ENCODE results near the gene STX10. TPM values are rescaled to one million over a fixed set of nuclear protein-coding genes. Genes with fewer than 3 reads are reported as not detected.
"Not testable (repeated sequence)": the region's sequence is repeated elsewhere in the genome, so short reads cannot be mapped to it uniquely, and the experiment has no call there.

The STX10 gene, protein sequence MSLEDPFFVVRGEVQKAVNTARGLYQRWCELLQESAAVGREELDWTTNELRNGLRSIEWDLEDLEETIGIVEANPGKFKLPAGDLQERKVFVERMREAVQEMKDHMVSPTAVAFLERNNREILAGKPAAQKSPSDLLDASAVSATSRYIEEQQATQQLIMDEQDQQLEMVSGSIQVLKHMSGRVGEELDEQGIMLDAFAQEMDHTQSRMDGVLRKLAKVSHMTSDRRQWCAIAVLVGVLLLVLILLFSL
- total RNA-seq = 34.5 TPM
- long read RNA-seq, transcript STX10-204 (8 exons, 1,136 nt) = major isoform, 29 of 35 reads
- long read RNA-seq, partial matches to known transcripts = 6 of 35 reads
- long read RNA-seq, other reads (novel, unspliced or antisense) = 0 of 35 reads

DNA sequence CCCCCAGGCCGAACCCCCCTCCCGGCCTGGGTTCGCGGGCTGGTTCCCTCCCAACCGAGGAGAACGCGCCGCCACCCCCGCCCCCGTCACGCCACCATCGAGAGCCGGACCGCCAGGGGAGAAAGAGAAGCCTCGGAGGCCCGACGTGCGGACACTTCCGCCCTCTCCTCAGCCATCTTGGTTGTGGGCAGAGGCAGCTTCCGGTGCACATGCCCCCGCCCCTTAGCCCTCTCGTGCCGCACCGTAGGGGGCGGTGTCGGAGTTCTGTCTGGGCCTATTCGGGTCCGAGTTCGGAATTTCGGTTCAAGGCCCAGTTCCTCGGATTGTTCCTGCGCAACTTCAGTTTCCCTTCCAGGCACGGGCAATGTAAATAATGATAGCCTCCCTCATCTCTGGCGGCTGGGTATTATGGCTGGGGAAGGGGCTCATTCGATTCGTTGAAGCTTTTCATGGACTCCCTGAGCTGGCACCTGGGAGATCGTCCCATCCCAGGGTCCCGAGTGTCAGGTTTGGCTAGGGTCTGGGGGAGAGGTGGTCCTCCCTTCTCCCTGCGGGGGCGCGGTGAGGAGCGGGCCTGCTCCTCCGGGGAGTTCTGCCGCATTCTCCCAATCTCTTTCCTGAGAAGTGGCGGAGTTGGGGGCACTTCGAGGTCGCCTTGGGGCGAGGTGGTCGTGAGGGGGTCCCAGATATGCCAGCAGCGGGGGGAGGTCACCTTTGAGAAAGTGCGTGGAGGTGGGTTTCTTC lies at the start of gene STX10, which contains the start of gene IER2:
TSS of gene STX10 (minus strand) at position 189 of the 744 bp plus-strand sequence. CDS start 202 bp downstream, outside the sequence.
TSS of gene IER2 (plus strand) at position 225 of the 744 bp plus-strand sequence. CDS start 2,776 bp downstream, outside the sequence.
- ATAC-seq (peak; percentile 76), DNase-seq (ENCODE audit: missing footprints) (peak; percentile 98)
- intact Hi-C loops (cut with DNase I) = loop anchor here (2.0 to 10.0 kb wide), 3 partner anchors 34 to 694 kb away; partner anchors contain the start of genes LYL1 and TRMT1

DNA sequence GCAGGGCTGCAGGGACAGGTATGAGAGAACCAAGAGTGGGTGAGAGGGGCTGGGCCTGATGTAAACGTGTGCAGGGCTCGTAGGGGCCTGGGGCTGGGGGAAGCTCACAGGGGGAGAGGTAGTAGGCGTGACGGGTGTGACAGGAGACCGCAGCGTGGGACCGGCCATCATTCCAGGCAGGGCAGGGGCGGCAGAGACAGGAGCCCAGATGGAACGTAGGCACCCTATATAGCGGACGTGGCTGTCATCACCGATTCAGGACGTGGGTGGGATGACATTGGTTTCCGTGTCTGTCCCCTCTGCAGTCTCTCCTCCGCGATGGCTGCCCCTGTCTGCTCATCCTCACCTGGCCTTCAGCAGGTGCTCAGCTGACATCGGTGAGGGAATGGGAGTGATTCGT lies 48.5 kb upstream of the STX10 start:
- intact Hi-C loops (cut with DNase I) = no loop called here
- ATAC-seq = no peak
- DNase-seq (ENCODE audit: missing footprints) = no peak

DNA sequence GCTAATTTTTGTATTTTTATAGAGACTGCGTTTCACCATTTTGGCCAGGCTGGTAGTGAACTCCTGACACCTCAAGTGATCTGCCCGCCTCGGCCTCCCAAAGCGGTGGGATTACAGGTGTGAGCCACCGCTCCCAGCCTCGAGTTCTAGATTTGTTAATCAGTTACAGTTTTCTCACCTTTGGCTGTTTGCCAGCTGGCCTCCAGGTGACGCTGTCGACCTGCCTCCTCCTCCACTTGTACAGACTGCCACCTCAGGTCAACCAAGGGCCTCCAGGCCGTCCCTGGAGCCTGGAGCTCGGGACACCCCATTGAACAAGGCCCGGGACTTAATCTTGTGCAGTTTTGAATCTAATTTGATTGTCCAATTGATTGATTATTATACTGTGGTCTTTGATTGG lies 45.5 kb upstream of the STX10 start:
- no peak for ATAC-seq
- intact Hi-C loops (cut with DNase I) = loop anchor here (2.0 kb wide), 1 partner anchor 67 kb away; no protein-coding TSS in a partner anchor
- DNase-seq (ENCODE audit: missing footprints) = no peak

DNA sequence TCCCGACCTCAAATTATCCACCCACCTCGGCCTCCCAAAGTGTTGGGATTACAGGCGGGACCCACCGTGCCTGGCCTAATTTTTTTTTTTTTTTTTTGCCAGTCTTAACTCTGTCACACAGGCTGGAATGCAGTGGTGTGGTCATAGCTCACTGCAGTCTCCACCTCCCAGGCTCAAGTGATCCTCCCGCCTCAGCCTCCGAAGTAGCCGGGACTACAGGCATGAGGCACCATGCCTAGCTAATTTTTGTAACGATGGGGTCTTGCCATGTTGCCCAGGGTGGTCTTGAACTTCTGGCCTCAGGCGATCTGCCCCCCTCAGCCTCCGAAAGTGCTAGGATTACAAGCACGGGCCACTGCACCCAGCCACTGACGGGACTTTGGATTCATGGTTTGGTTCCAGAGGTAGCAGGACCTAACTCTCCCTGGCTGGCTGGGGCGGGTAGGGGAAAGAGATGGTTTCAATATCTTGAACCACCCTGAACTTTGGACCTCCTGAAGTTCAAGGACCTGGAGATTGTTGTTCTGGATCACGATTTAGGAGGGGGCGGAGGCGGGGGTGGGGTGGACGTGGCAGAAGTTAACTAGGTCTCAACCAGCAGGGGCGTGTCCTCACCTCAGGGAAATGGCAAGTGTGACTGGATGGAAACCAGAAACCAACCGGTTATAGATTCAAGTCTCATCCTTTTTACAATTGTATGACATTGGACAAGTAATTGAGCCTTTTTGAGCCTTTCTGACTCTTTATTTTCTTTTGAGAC lies 40.8 kb upstream of the STX10 start:
- DNase-seq (ENCODE audit: missing footprints) (no peak), ATAC-seq (no peak)
- intact Hi-C loops (cut with DNase I) = no loop called here

DNA sequence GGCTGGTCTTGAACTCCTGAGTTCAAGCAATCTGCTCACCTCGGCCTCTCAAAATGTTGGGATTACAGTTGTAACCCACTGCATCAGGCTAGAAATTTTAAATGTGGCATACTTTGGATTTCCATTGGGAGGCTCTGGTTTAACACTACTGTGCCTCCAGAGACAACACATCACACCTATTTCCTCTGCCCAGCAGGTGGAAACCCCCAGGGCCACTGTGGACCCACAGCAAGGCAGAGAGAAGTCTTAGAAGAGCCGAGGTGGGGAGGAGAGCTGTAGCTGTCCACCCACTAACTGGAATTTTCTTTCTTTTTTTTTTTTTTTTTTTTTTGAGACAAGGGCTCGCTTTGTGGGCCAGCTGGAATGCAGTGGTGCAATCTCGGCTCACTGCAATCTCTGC lies 39.4 kb upstream of the STX10 start:
- intact Hi-C loops (cut with DNase I) = no loop called here
- DNase-seq (ENCODE audit: missing footprints) = no peak

DNA sequence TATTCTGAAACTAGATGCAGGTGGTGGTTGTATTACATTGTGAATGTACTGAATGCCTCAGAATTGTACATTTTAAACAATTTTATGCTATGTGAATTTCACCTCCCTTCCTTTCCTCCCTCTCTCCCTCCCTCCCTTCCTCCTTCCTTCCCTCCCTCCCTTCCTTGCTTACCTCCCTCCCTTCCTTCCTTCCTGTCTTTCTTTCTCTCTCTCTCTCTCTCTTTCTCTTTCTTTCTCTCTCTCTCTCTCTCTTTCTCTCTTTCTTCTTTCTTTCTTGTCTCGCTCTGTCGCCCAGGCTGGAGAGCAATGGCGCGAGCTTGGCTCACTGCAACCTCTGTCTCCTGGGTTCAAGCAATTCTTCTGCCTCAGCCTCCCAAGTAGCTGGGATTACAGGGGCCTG lies 37.2 kb upstream of the STX10 start:
- intact Hi-C loops (cut with DNase I) = no loop called here
- no peak for ATAC-seq

More for the DNA sequence above, 39.4 kb upstream of the STX10 start:
- no peak for ATAC-seq

DNA sequence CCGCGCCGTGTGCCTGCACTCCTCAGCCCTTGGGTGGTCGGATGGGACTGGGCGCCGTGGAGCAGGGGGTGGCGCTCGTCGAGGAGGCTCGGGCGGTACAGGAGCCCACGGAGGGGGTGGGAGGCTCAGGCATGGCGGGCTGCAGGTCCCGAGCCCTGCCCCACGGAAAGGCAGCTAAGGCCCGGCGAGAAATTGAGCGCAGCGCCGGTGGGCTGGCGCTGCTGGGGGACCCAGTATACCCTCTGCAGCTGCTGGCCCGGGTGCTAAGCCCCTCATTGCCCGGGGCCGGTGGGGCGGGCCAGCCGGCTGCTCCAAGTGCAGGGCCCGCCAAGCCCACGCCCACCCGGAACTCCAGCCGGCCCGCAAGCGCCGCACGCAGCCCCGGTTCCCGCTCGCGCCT lies 36.5 kb upstream of the STX10 start:
- DNase-seq (ENCODE audit: missing footprints); ATAC-seq; intact Hi-C loops (cut with DNase I): not testable (repeated sequence)

More for the DNA sequence above, 37.2 kb upstream of the STX10 start:
- DNase-seq (ENCODE audit: missing footprints) = no peak

DNA sequence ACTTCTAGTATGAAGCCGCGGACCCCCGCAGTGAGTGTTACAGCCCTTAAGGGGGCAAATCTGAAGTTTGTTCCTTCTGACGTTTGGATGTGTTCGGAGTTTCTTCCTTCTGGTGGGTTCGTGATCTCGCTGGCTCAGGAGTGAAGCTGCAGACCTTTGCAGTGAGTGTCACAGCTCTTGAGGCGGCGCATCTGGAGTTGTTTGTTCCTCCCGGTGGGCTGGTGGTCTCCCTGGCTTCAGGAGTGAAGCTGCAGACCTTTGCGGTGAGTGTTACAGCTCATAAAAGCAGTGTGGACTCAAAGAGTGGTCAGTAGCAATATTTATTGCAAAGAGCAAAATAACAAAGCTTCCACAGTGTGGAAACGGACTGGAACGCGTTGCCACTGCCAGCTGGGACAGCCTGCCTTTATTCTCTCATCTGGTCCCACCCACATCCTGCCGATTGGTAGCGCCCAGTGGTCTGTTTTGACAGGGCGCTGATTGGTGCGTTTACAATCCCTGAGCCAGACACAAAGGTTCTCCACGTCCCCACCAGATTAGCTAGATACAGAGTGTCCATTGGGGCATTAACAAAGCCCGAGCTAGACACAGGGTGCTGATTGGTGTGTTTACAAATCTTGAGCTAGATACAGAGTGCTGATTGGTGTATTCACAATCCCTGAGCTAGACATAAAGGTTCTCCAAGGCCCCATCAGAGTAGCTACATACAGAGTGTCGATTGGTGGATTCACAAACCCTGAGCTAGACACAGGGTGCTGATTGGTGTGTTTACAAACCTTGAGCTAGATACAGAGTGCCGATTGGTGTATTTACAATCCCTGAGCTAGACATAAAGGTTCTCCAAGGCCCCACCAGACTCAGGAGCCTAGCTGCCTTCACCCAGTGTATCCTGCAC lies 35.8 kb upstream of the STX10 start:
- DNase-seq (ENCODE audit: missing footprints); ATAC-seq; intact Hi-C loops (cut with DNase I): not testable (repeated sequence)

DNA sequence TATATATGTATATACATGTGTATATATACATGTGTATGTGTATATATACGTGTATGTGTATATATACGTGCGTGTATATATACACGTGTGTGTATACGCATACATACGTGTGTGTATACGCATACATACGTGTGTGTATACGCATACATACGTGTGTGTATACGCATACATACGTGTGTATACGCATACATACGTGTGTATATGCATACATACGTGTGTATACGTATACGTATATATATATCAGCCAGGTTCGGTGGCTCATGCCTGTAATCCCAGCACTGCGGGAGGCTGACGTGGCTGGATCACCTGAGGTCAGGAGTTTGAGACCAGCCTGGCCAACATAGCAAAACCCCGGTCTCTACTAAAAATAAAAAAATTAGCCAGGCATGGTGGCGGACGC lies 34.8 kb upstream of the STX10 start:
- intact Hi-C loops (cut with DNase I); ATAC-seq; DNase-seq (ENCODE audit: missing footprints): not testable (repeated sequence)

DNA sequence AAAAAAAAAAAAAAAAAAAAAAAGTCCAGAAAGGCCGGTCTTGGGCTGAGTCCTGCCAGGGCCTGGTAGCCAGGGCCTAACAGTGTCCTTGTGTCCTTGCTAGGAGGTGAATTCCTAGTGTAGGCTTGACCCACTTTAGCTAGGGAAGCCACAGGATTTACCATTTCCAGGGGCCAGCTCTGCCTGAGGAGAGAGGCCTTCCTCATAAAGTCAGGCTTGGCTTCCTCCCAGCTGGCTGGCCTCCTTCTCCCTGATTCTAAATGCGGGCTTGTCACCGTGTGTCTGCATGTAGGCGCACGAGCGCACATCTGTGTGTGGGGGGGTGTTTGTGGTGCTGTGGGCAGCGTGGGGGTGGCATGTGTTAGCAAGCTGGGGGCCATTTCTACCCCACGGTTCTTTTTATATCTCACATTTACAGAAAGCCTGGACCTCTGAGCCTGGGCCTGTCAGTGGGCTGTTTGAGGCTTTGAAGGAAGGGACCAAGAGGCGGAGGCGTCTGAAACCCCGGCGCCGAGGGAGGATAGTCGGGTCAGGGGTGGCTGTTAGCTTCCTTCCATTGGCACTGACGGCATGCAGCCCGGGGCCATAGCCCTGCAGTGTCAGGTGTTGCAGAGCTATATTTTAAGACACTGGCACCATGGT lies 31.7 kb upstream of the STX10 start:
- intact Hi-C loops (cut with DNase I) = no loop called here
- DNase-seq (ENCODE audit: missing footprints) (peak; percentile 84), ATAC-seq (peak; percentile 88)

DNA sequence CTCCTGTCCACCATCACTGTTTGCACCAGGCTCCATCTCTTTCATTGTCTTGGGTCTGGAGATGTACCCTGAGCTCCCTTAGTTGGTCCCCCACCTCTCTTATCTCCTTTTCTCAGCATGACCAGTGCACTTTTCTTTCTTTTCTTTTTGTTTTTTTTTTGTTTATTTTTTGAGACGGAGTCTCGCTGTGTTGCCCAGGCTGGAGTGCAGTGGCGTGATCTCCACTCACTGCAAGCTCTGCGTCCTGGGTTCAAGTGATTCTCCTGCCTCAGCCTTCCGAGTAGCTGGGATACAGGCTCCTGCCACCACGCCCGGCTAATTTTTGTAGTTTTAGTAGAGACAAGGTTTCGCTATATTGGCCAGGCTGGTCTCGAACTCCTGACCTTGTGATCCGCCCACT lies 28.1 kb upstream of the STX10 start:
- DNase-seq (ENCODE audit: missing footprints); intact Hi-C loops (cut with DNase I); ATAC-seq: not testable (repeated sequence)

DNA sequence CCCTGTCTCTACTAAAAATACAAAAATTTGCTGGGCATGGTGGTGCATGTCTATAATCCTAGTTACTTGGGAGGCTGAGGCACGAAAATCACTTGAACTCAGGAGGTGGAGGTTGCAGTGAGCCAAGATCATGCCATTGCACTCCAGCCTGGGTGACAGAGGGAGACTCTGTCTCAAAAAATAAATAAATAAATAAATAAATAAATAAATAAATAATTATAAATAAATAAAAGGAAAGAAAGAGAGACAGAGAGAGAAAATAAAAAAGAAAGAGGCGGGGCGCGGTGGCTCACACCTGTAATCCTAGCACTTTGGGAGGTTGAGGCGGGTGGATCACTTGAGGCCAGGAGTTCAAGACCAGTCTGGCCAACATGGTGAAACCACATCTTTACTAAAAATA lies 27.4 kb upstream of the STX10 start:
- DNase-seq (ENCODE audit: missing footprints); ATAC-seq; intact Hi-C loops (cut with DNase I): not testable (repeated sequence)

DNA sequence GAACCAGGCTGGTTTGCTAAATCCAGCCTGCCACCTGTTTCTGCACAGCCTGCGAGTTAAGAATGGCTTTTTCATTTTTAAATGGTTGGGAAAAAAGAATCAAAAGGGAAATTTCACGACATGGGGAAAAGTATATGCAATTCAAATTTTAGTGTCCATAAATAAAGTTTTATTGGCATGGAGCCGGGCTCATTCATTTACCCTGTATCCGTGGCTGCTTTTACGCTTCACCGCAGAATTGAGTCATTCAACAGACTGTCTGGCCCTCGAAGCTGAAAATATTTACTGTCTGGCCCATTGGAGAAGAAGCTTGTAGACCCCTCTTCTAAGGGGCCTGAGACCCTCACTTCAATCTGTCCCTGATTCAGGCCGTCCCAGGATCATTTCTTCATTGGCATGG lies 26.2 kb upstream of the STX10 start:
- ATAC-seq = no peak
- DNase-seq (ENCODE audit: missing footprints) = no peak
- intact Hi-C loops (cut with DNase I) = no loop called here

DNA sequence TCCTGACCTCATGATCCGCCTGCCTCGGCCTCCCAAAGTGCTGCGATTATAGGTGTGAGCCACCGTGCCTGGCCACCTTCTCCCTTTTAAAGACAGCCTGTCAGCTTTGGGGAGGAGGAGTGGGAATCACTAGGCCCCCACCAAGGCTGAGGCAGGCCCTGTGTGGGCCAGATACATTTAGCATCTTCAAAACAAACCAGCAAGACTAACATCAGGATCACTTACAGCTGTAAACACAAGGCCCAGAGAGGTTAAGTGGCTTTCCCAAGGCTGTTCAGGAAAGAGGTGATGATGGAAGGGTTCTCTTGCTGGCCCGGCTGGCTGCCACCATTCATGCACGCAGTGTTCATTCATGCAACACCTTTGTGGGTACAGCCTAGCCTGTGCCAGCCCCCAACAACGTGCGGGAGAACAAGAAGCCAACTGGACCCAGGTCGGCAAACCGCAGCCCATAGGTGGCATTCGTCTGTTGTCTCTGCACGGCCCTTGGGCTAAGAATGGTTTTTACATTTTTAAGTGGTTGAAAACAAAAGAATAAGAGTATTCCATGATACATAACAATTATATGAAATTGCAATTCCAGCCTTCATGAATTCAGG lies 23.1 kb upstream of the STX10 start:
- ATAC-seq (no peak), DNase-seq (ENCODE audit: missing footprints) (no peak)
- intact Hi-C loops (cut with DNase I) = no loop called here

DNA sequence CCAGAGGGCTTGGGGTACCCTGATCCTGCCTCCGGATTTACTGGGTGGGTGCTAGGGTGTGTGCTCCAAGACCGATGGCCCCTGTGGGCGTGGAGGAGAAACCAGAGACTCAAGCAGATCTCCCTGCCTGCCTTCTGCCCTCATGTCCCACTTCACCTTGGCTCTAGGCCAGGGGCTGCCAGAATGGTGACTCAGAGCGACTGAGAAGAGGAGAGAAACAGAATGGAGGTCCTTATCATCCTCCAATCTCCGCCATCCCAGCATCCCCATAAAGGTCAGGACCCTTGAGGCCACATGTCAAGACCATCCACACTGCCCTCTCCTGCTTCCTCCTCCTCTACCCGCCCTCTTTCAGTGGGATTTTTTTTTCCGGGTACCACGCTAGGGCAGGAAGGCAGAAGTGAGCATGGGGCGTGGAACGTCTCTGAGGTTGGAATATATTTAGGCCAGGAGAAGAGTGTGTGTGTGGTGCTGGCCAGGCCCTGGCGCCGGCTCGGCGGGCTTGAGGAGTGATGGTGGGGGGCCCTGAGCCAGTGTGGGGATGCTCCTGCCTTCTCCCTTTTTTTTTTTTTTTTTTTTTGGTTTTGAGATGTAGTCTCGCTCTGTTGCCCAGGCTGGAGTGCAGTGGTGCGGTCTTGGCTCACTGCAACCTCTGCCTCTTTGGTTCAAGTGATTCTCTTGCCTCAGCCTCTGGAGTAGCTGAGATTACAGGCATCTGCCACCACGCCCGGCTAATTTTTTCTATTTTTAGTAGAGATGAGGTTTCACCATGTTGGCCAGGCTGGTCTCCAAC lies 22.4 kb upstream of the STX10 start:
- DNase-seq (ENCODE audit: missing footprints) (peak; percentile 92), ATAC-seq (peak; percentile 27)
- intact Hi-C loops (cut with DNase I) = no loop called here

DNA sequence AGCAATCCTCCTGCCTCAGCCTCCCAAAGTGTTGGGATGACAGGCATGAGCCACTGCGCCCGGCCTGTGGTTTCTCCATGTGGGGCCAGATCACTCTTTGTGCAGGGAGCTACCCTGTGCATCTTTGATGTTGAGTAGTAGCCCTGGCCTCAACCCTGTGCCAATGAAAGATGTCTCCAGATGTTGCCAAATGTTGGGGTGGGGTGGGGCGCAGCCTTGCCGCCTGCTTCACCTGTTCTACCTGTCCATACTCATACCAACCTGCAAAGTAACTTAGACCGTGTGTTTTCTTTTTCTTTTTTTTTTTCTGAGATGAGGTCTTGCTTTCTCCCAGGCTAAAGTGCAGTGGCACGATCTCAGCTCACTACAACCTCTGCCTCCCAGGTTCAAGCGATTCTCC lies 21.0 kb upstream of the STX10 start:
- ATAC-seq (no peak), DNase-seq (ENCODE audit: missing footprints) (no peak)
- intact Hi-C loops (cut with DNase I) = no loop called here

Measured in Right ventricle myocardium inferior (tissue), 1 donor.